Myocyte (in vitro differentiated cells): ENCODE data around the gene ZEB1. TPM values are rescaled to one million over a fixed set of nuclear protein-coding genes. Genes with fewer than 3 reads are reported as not detected.
"Not testable (repeated sequence)": the region's sequence is repeated elsewhere in the genome, so short reads cannot be mapped to it uniquely, and the experiment has no call there.

Experiments used
- DNase-seq: peaks from one replicate; pipeline ENCODE4 v3.0.0-alpha.2; 2012; ENCODE audit warnings: low read depth
- total RNA-seq: library from RNA; depleted of rRNA; stranded (reverse); fragments of >200 nt; gene quantifications from 2 replicates; pipeline ENCODE4 v1.2.3, GENCODE V29; 2014

Gene ZEB1
- total RNA-seq, 1 donor from 2014 or later, result 186 TPM

- peak; percentile 44 for DNase-seq
Observed at GRCh38 chr10:31419394-31420063, 100.5 kb downstream of the ZEB1 start.

GRCh38 chr10:31421322-31421721, 102.3 kb downstream of the ZEB1 start:
- no peak for DNase-seq

GRCh38 chr10:31422634-31423033, 103.6 kb downstream of the ZEB1 start:
- no peak for DNase-seq

- DNase-seq, result no peak
Observed at GRCh38 chr10:31424473-31424872, 105.5 kb downstream of the ZEB1 start.

GRCh38 chr10:31426401-31426800, 107.4 kb downstream of the ZEB1 start:
- DNase-seq, result no peak

- DNase-seq, result peak; percentile 26
Observed at GRCh38 chr10:31427334-31427733, 108.3 kb downstream of the ZEB1 start.

- not testable (repeated sequence) for DNase-seq
Observed at GRCh38 chr10:31428499-31428898, 109.5 kb downstream of the ZEB1 start.

- DNase-seq, result no peak
Observed at GRCh38 chr10:31431021-31431420, 112.0 kb downstream of the ZEB1 start.

GRCh38 chr10:31437959-31438358, 118.9 kb downstream of the ZEB1 start:
- no peak for DNase-seq

GRCh38 chr10:31451766-31452165, 132.8 kb downstream of the ZEB1 start:
- no peak for DNase-seq

- DNase-seq, result no peak
Observed at GRCh38 chr10:31456468-31456867, 137.5 kb downstream of the ZEB1 start.

- DNase-seq, result no peak
Observed at GRCh38 chr10:31457858-31458257, 138.8 kb downstream of the ZEB1 start.

GRCh38 chr10:31458974-31459373, 140.0 kb downstream of the ZEB1 start:
- no peak for DNase-seq

- DNase-seq, result no peak
Observed at GRCh38 chr10:31460242-31460641, 141.2 kb downstream of the ZEB1 start.

- no peak for DNase-seq
Observed at GRCh38 chr10:31464552-31464951, 145.5 kb downstream of the ZEB1 start.

- no peak for DNase-seq
Observed at GRCh38 chr10:31466313-31466712, 147.3 kb downstream of the ZEB1 start.

- DNase-seq, result no peak
Observed at GRCh38 chr10:31467791-31468535, 148.9 kb downstream of the ZEB1 start.

- DNase-seq, result no peak
Observed at GRCh38 chr10:31468536-31468859, 149.5 kb downstream of the ZEB1 start.

- DNase-seq, result no peak
Observed at GRCh38 chr10:31475519-31475918, 156.5 kb downstream of the ZEB1 start.

GRCh38 chr10:31476088-31476487, 157.1 kb downstream of the ZEB1 start:
- no peak for DNase-seq

GRCh38 chr10:31477584-31477983, 158.6 kb downstream of the ZEB1 start:
- DNase-seq, result no peak

GRCh38 chr10:31479752-31480151, 160.7 kb downstream of the ZEB1 start:
- peak; percentile 13 for DNase-seq

- DNase-seq, result no peak
Observed at GRCh38 chr10:31483546-31483945, 164.5 kb downstream of the ZEB1 start.
